Endothelial cell of umbilical vein (primary cell): ENCODE measurements around the gene PPFIA2.

Experiments
- CTCF ChIP-seq, 2 donors: IDR thresholded peaks; 1 replicate in 1 of 2; 2 replicates in 1 of 2; pipeline ENCODE4 v1.5.1; 2011; ENCODE audit warnings: low read length in 2 of 2, mild to moderate bottlenecking in 2 of 2, moderate library complexity in 2 of 2, control low read depth in 1 of 2, inconsistent platforms in 1 of 2, low read depth in 1 of 2; ENCODE audit not compliant: insufficient read depth in 1 of 2; ENCODE audit errors: extremely low read depth in 1 of 2
- POLR2AphosphoS5 ChIP-seq: IDR thresholded peaks from 2 replicates; pipeline ENCODE4 v1.6.1; 2012; ENCODE audit warnings: low read depth, mild to moderate bottlenecking, control low read depth, low read length, moderate library complexity; ENCODE audit not compliant: insufficient read depth

GRCh38 chr12:81699551-81699950 is 59.6 kb downstream of the PPFIA2 start:
- TF ChIP-seq CTCF (IDR thresholded peaks at IDR 0.05; ENCODE audit: extremely low read depth in 1 of 2, insufficient read depth in 1 of 2, low read depth in 1 of 2, low read length in 2 of 2) (no peak), POLR2AphosphoS5 (no peak)
